Fibroblast of pulmonary artery (primary cell): ENCODE data around the gene GSTM2.

Experiments
- DNase-seq: peaks from one replicate; pipeline ENCODE4 v3.0.0-alpha.2; 2010; ENCODE audit warnings: low read depth
- H3K4me3 ChIP-seq: replicated peaks from 2 replicates; pipeline ENCODE4 v1.5.1; 2011; ENCODE audit warnings: low read depth, mild to moderate bottlenecking, control low read depth, low read length, moderate library complexity
- TF ChIP-seq, protein P1 (sequence below): IDR thresholded peaks from 2 replicates; pipeline ENCODE4 v1.5.1; 2011; ENCODE audit warnings: mild to moderate bottlenecking, control low read depth, low read length, inconsistent platforms; ENCODE audit errors: missing control alignments

The GSTM2 gene

DNA sequence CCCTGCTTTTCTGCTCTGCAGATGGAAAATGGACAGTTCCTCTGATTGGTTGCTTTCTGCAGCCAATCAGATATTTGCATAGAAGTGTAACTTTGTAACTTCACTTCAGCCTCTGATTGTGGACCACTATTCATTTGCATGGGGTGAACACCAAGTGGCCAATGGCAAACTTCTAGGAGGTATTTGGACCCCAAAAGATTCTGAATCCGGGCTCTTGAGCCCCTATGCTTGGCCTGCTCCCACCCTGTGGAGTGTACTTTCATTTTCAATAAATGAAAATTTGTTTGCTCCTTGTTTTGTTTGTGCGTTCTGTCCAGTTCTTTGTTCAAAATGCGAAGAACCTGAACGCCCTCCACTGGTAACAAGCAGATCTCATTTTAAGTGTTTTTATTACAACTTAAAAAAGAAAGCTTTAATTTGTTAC, 18.4 kb upstream of the GSTM2 start:
- peak; percentile 69 for DNase-seq
- TF ChIP-seq, protein P1, sequence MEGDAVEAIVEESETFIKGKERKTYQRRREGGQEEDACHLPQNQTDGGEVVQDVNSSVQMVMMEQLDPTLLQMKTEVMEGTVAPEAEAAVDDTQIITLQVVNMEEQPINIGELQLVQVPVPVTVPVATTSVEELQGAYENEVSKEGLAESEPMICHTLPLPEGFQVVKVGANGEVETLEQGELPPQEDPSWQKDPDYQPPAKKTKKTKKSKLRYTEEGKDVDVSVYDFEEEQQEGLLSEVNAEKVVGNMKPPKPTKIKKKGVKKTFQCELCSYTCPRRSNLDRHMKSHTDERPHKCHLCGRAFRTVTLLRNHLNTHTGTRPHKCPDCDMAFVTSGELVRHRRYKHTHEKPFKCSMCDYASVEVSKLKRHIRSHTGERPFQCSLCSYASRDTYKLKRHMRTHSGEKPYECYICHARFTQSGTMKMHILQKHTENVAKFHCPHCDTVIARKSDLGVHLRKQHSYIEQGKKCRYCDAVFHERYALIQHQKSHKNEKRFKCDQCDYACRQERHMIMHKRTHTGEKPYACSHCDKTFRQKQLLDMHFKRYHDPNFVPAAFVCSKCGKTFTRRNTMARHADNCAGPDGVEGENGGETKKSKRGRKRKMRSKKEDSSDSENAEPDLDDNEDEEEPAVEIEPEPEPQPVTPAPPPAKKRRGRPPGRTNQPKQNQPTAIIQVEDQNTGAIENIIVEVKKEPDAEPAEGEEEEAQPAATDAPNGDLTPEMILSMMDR: peak; percentile 47
- peak overlapping the region; percentile 40 for H3K4me3 ChIP-seq

DNA sequence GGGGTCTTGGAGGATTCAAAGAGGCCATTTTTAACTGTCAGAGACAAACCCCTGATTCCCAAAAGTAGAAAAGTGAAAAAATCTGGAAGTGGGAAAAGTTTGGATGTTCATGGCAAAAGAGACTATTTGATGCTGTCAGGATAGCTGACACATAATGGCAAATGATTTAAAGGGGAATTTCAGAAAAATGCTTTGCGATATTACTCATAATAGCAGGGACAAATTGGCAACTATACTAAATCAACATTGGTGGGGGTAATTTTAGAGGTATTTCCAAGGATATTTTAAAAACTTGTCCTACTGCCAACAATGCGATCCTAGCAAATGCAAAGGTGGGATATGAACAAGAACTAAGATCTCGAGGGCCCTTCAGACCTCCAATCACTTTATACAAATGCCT, 17.2 kb upstream of the GSTM2 start:
- DNase-seq: no peak
- no peak overlapping the region for H3K4me3 ChIP-seq
- TF ChIP-seq, protein P1: no peak

DNA sequence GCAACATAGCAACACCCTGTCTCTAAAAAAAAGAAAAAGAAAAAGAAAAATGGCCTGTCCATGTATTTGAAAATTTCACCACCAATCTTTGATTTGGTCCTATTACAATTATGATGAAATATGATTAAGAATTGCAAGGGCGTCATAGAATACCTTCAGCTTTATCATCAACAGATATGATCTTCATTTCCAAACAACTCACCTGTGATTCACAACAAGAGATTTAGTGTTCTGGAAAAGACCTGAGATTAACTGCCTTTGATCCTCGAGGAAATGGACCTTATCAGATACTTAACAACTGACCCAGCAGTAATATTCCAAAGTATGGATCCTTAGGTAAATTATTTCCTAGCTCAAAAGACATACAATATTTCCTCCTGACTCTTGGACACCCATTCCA, 15.5 kb upstream of the GSTM2 start:
- no peak overlapping the region for H3K4me3 ChIP-seq
- DNase-seq: no peak
- TF ChIP-seq, protein P1: no peak

DNA sequence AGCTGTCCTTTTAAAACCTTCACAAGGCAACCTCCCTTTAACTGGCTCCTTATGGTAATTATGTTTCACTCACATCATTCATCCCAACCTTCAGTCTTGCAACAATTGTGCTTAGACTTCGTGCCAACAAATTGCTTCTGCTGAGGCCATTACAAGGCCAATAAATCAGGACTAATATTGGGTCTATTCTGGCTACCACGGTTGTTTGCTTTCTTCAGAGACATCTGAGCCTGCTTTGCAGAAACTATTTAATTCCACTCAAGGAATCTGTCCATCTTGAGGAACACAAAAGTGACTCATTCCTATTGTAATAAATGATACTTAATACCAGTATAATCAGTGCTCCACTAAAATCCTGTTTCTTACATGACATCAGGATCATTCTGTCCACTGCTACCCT, 14.6 kb upstream of the GSTM2 start:
- no peak overlapping the region for H3K4me3 ChIP-seq
- TF ChIP-seq, protein P1: no peak
- no peak for DNase-seq

- H3K4me3 ChIP-seq: no peak overlapping the region
- TF ChIP-seq, protein P1: no peak
- DNase-seq: no peak
Observed at GRCh38 chr1:109654519-109654918, 13.3 kb upstream of the GSTM2 start.

- H3K4me3 ChIP-seq: peak within 1 kb of the TSS; percentile 70
- peak; percentile 83 for DNase-seq
- TF ChIP-seq, protein P1: no peak
Observed at GRCh38 chr1:109655615-109656519, 12.0 kb upstream of the GSTM2 start, which contains the start of gene GSTM4. Gene GSTM4 (plus strand): TSS chr1:109656099. CDS start chr1:109656390, 291 bp downstream.
